CD14-positive monocyte (primary cell): Measurements from ENCODE around the gene CECR2. TPM values are rescaled to one million over a fixed set of nuclear protein-coding genes. Genes with fewer than 3 reads are reported as not detected.

Experiments used
- DNase-seq, 3 donors: peaks; one replicate each; pipeline ENCODE4 v3.0.0-alpha.2; 2011 to 2022
- H2AFZ ChIP-seq: 2 replicates; pipeline ENCODE4 v1.6.0; 2012; ENCODE audit warnings: mild to moderate bottlenecking, low read depth, low read length, inconsistent platforms; ENCODE audit not compliant: insufficient read depth, poor library complexity, severe bottlenecking
- H3K27ac ChIP-seq, 2 donors: 1 replicate in 1 of 2; 2 replicates in 1 of 2; pipeline ENCODE4 v1.5.1; 2012 to 2013; ENCODE audit warnings: low read length in 2 of 2, control low read depth in 1 of 2, inconsistent platforms in 1 of 2, low read depth in 1 of 2, mild to moderate bottlenecking in 1 of 2
- H3K27me3 ChIP-seq, 2 donors: one replicate each; pipeline versions ENCODE4 v1.6.0 to v1.6.1; 2011 to 2013; ENCODE audit warnings: low read length in 2 of 2; ENCODE audit not compliant: control insufficient read depth in 2 of 2, insufficient read depth in 2 of 2
- H3K36me3 ChIP-seq, 2 donors: replicated peaks in 1 of 2; 1 replicate in 1 of 2; 2 replicates in 1 of 2; pipeline versions ENCODE4 v1.5.1 to v1.6.1; 2012 to 2013; ENCODE audit warnings: low read length in 2 of 2, control low read depth in 1 of 2, inconsistent platforms in 1 of 2, mild to moderate bottlenecking in 1 of 2; ENCODE audit not compliant: insufficient read depth in 2 of 2, control insufficient read depth in 1 of 2
- H3K4me1 ChIP-seq, 2 donors: 1 replicate in 1 of 2; 2 replicates in 1 of 2; pipeline versions ENCODE4 v1.5.1 to v1.6.1; 2012 to 2013; ENCODE audit warnings: low read length in 2 of 2, control low read depth in 1 of 2, inconsistent platforms in 1 of 2, mild to moderate bottlenecking in 1 of 2, moderate library complexity in 1 of 2; ENCODE audit not compliant: insufficient read depth in 2 of 2, control insufficient read depth in 1 of 2
- H3K4me2 ChIP-seq: replicated peaks from 2 replicates; pipeline ENCODE3; 2012; ENCODE audit warnings: low read length, moderate library complexity, mild to moderate bottlenecking; ENCODE audit not compliant: poor library complexity, severe bottlenecking; ENCODE audit errors: extremely low read depth
- H3K4me3 ChIP-seq, 3 experiments: fragments of 200-600 bp in 1 of 3; sonication (generic) in 1 of 3; replicated peaks in 1 of 3; 1 replicate in 2 of 3; 2 replicates in 1 of 3; pipeline ENCODE4 v1.5.1; 2011 to 2013; ENCODE audit warnings: low read length in 3 of 3, mild to moderate bottlenecking in 3 of 3, control low read depth in 2 of 3, low read depth in 2 of 3, inconsistent platforms in 1 of 3, moderate library complexity in 1 of 3
- H3K79me2 ChIP-seq: 2 replicates; pipeline ENCODE4 v1.6.0; 2012; ENCODE audit warnings: mild to moderate bottlenecking, control low read depth, inconsistent platforms, low read length, moderate library complexity; ENCODE audit not compliant: insufficient read depth
- H3K9ac ChIP-seq: 2 replicates; pipeline ENCODE4 v1.6.0; 2017; ENCODE audit warnings: low read length, mild to moderate bottlenecking; ENCODE audit not compliant: insufficient read depth, poor library complexity, severe bottlenecking
- H3K9me3 ChIP-seq, 2 donors: replicated peaks in 1 of 2; 1 replicate in 1 of 2; 2 replicates in 1 of 2; pipeline versions ENCODE4 v1.5.1 to v1.6.1; 2012 to 2013; ENCODE audit warnings: low read length in 2 of 2, control low read depth in 1 of 2; ENCODE audit not compliant: control insufficient read depth in 1 of 2, insufficient read depth in 1 of 2
- H4K20me1 ChIP-seq: 2 replicates; pipeline ENCODE4 v1.6.0; 2012; ENCODE audit warnings: mild to moderate bottlenecking, low read length, control low read depth, moderate library complexity; ENCODE audit not compliant: insufficient read depth
- H3K27ac Mint-ChIP-seq, 7 donors: one replicate each; pipeline ENCODE4 v1.8.0; 2020; ENCODE audit warnings: mild to moderate bottlenecking in 7 of 7, mixed read lengths in 7 of 7, moderate library complexity in 6 of 7, inconsistent platforms in 2 of 7
- H3K27me3 Mint-ChIP-seq, 3 donors: one replicate each; pipeline ENCODE4 v1.8.0; 2021 to 2022; ENCODE audit warnings: low read depth in 3 of 3, mild to moderate bottlenecking in 3 of 3, mixed read lengths in 3 of 3, moderate library complexity in 3 of 3, inconsistent platforms in 1 of 3
- H3K36me3 Mint-ChIP-seq, 2 donors: one replicate each; pipeline ENCODE4 v1.8.0; 2020; ENCODE audit warnings: mixed read lengths in 2 of 2, inconsistent platforms in 1 of 2, mild to moderate bottlenecking in 1 of 2
- H3K4me1 Mint-ChIP-seq: one replicate; pipeline ENCODE4 v1.8.0; 2020; ENCODE audit warnings: mild to moderate bottlenecking, mixed read lengths
- H3K4me3 Mint-ChIP-seq, 2 donors: one replicate each; pipeline ENCODE4 v1.8.0; 2020; ENCODE audit warnings: mild to moderate bottlenecking in 2 of 2, mixed read lengths in 2 of 2, moderate library complexity in 1 of 2
- H3K9me3 Mint-ChIP-seq, 7 donors: one replicate each; pipeline ENCODE4 v1.8.0; 2020 to 2022; ENCODE audit warnings: mixed read lengths in 7 of 7, mild to moderate bottlenecking in 6 of 7, moderate library complexity in 6 of 7, inconsistent platforms in 2 of 7
- CTCF ChIP-seq: fragments of 200-600 bp; IDR thresholded peaks from one replicate; pipeline ENCODE4 v1.8.0; 2022; ENCODE audit warnings: antibody characterized with exemption, mild to moderate bottlenecking
- WGBS: methylation state at CpG from one replicate; pipeline ENCODE4 v1.1.5; 2013; ENCODE audit warnings: missing lambda C conversion rate; ENCODE audit not compliant: insufficient coverage; 5-methylcytosine and 5-hydroxymethylcytosine counted together
- intact Hi-C, 2 donors: fragments of 100-400 bp; cut with micrococcal nuclease; formaldehyde crosslinking; loops; one replicate each; pipeline versions ENCODE4 v1.15.0 to v1.15.1; 2023
- polyA plus RNA-seq, 3 donors: library from polyadenylated mRNA; depleted of rRNA in 1 of 3; unstranded in 2 of 3; stranded (reverse) in 1 of 3; fragments of 300-500 nt in 2 of 3; fragments of >200 nt in 1 of 3; fragmentation: Illumina TruSeq in 2 of 3; gene quantifications; 1 replicate in 2 of 3; 2 replicates in 1 of 3; pipeline ENCODE4 v1.2.3, GENCODE V29; 2012 to 2021

Gene CECR2
- polyA plus RNA-seq, 3 donors = 0.02 to 0.29 (median 0.24) TPM

- no peak overlapping the region for H3K4me3 ChIP-seq
- TF ChIP-seq CTCF = no peak
- H3K4me1 Mint-ChIP-seq = peaks cover 37% of the 10 kb centered on the region
- no peaks in the 10 kb centered on the region for H3K79me2 ChIP-seq
- WGBS = no CpG with 5 or more reads among the region's 2 CpGs
- H4K20me1 ChIP-seq = no peaks in the 10 kb centered on the region
- H3K4me3 Mint-ChIP-seq = no peak overlapping the region
- H3K9me3 Mint-ChIP-seq = peaks cover 0 to 2% (median 0%) of the 10 kb centered on the region in 7 donors
- no peak overlapping the region for H3K9ac ChIP-seq
- no peaks in the 10 kb centered on the region for H3K27me3 ChIP-seq
- no peak for DNase-seq
- intact Hi-C loops = no loop called here
- no peaks in the 10 kb centered on the region for H3K36me3 ChIP-seq
- no peak overlapping the region for H3K27ac Mint-ChIP-seq
- H3K27ac ChIP-seq = no peak overlapping the region
- no peak overlapping the region for H2AFZ ChIP-seq
- H3K27me3 Mint-ChIP-seq = peaks cover 2 to 9% (median 3%) of the 10 kb centered on the region in 3 donors
- no peaks in the 10 kb centered on the region for H3K9me3 ChIP-seq
- peaks cover 28 to 34% of the 10 kb centered on the region in 2 donors for H3K4me1 ChIP-seq
- H3K36me3 Mint-ChIP-seq = no peaks in the 10 kb centered on the region
- no peak overlapping the region for H3K4me2 ChIP-seq
Observed at GRCh38 chr22:17479135-17479534, 109.9 kb downstream of the CECR2 start.

GRCh38 chr22:17481424-17481823, 112.2 kb downstream of the CECR2 start:
- Histone ChIP-seq H3K9ac (no peak overlapping the region), H3K4me3 (no peak overlapping the region), H3K4me2 (no peak overlapping the region), H3K9me3 (no peaks in the 10 kb centered on the region), H3K79me2 (no peaks in the 10 kb centered on the region), H2AFZ (no peak overlapping the region), H3K4me1 (peaks cover 33 to 36% of the 10 kb centered on the region in 2 donors), H3K27ac (no peak overlapping the region), H3K36me3 (no peaks in the 10 kb centered on the region), H3K27me3 (no peaks in the 10 kb centered on the region), H4K20me1 (no peaks in the 10 kb centered on the region)
- Mint-ChIP-seq H3K27ac (peak overlapping the region in 2 of 7 donors; percentile 3 to 54), H3K27me3 (peaks cover 0 to 9% (median 2%) of the 10 kb centered on the region in 3 donors), H3K4me3 (no peak overlapping the region), H3K9me3 (peaks cover 0 to 2% (median 0%) of the 10 kb centered on the region in 7 donors), H3K4me1 (peaks cover 36% of the 10 kb centered on the region), H3K36me3 (peaks cover 0 to 1% of the 10 kb centered on the region in 2 donors)
- no peak for DNase-seq
- no CpG with 5 or more reads among the region's 5 CpGs for WGBS
- intact Hi-C loops = no loop called here
- TF ChIP-seq CTCF = no peak
